MM.1S (cell line): ENCODE results near the gene LPIN1.

ENCODE experiments used
- DNase-seq: peaks from one replicate; pipeline ENCODE4 v3.0.0-alpha.2; 2015
- H2AFZ ChIP-seq: fragments of 300-600 bp; sonication (generic); 2 replicates; pipeline ENCODE4 v1.6.0; 2016; ENCODE audit warnings: antibody characterized with exemption, low read length
- H3F3A ChIP-seq: fragments of 300-600 bp; sonication (generic); 2 replicates; pipeline ENCODE4 v1.6.1; 2016; ENCODE audit warnings: mild to moderate bottlenecking, antibody characterized with exemption, low read length, moderate library complexity, mixed read lengths; ENCODE audit not compliant: insufficient read depth
- H3K27ac ChIP-seq: fragments of 300-600 bp; sonication (generic); 2 replicates; pipeline ENCODE4 v1.5.1; 2016; ENCODE audit warnings: mild to moderate bottlenecking, low read length
- H3K27me3 ChIP-seq: fragments of 300-600 bp; sonication (generic); replicated peaks from 2 replicates; pipeline ENCODE4 v1.6.0; 2016; ENCODE audit warnings: low read length; ENCODE audit not compliant: insufficient read depth
- H3K36me3 ChIP-seq: fragments of 300-600 bp; sonication (generic); replicated peaks from 2 replicates; pipeline ENCODE4 v1.6.1; 2016; ENCODE audit warnings: mild to moderate bottlenecking, low read length, mixed read lengths; ENCODE audit not compliant: insufficient read depth
- H3K4me1 ChIP-seq: fragments of 300-600 bp; sonication (generic); 2 replicates; pipeline ENCODE4 v1.6.1; 2016; ENCODE audit warnings: low read length, mixed read lengths
- H3K4me2 ChIP-seq: fragments of 300-600 bp; sonication (generic); 2 replicates; pipeline ENCODE4 v1.6.0; 2016; ENCODE audit warnings: low read depth, low read length
- H3K4me3 ChIP-seq: fragments of 300-600 bp; sonication (generic); 2 replicates; pipeline ENCODE4 v1.5.1; 2016; ENCODE audit warnings: low read length, mixed read lengths
- H3K79me2 ChIP-seq: fragments of 300-600 bp; sonication (generic); 2 replicates; pipeline ENCODE4 v1.6.1; 2016; ENCODE audit warnings: mixed run types, low read length, mixed read lengths
- H3K9ac ChIP-seq: fragments of 300-600 bp; sonication (generic); 2 replicates; pipeline ENCODE4 v1.6.1; 2016; ENCODE audit warnings: low read length, mixed read lengths
- H3K9me2 ChIP-seq: fragments of 300-600 bp; sonication (generic); replicated peaks from 2 replicates; pipeline ENCODE4 v1.6.1; 2016; ENCODE audit warnings: mild to moderate bottlenecking, low read length, mixed read lengths; ENCODE audit not compliant: insufficient read depth
- H3K9me3 ChIP-seq: fragments of 300-600 bp; sonication (generic); replicated peaks from 2 replicates; pipeline ENCODE4 v1.6.1; 2016; ENCODE audit warnings: mild to moderate bottlenecking, low read length, mixed read lengths; ENCODE audit not compliant: insufficient read depth
- H4K20me1 ChIP-seq: fragments of 300-600 bp; sonication (generic); 2 replicates; pipeline ENCODE4 v1.6.1; 2016; ENCODE audit warnings: mild to moderate bottlenecking, low read length, moderate library complexity, mixed read lengths; ENCODE audit not compliant: insufficient read depth
- EZH2 ChIP-seq: fragments of 300-600 bp; sonication (generic); optimal IDR thresholded peaks from 2 replicates; pipeline ENCODE3; 2017; ENCODE audit warnings: low read depth, mild to moderate bottlenecking, antibody characterized with exemption, low read length, mixed read lengths
- EZH2phosphoT487 ChIP-seq: fragments of 300-600 bp; sonication (generic); IDR thresholded peaks from 2 replicates; pipeline ENCODE4 v1.6.1; 2018; ENCODE audit warnings: antibody characterized with exemption, low read length
- TF ChIP-seq, protein P1 (sequence below): fragments of 300-600 bp; sonication (generic); IDR thresholded peaks from 2 replicates; pipeline ENCODE4 v1.5.1; 2016; ENCODE audit warnings: antibody characterized with exemption, low read length, mixed read lengths

Gene LPIN1

DNA sequence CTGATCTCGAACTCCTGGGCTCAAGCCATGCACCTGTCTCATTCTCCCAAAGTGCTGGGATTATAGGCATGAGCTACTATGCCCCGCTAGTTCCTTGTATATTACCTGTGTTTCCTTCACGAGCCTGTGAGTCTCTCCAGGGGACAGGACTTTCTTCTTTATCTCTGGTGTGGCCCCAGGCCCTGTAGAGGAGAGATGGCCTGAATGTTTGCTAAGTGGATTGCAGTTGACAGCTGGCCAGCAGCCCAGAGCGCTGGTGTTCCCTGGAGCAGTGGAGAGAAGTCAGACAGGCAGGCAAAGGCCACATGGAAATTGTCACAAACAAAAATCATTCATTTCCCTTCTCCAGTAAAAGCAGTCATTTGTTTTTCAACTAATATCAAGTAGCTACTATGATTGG lies 17.9 kb downstream of the LPIN1 start:
- Histone ChIP-seq H3K9ac (no peak overlapping the region), H2AFZ (no peak overlapping the region), H3F3A (peaks cover 3% of the 10 kb centered on the region), H4K20me1 (peaks cover 33% of the 10 kb centered on the region), H3K4me1 (no peaks in the 10 kb centered on the region), H3K9me3 (no peaks in the 10 kb centered on the region), H3K9me2 (no peaks in the 10 kb centered on the region), H3K4me2 (no peak overlapping the region), H3K27ac (no peak overlapping the region), H3K27me3 (no peaks in the 10 kb centered on the region), H3K36me3 (peaks cover 28% of the 10 kb centered on the region; the same call in 1 of the 2 replicates), H3K4me3 (no peak overlapping the region), H3K79me2 (peaks cover 91% of the 10 kb centered on the region)
- TF ChIP-seq EZH2phosphoT487, result no peak
- no peak for TF ChIP-seq EZH2
- TF ChIP-seq, protein P1, sequence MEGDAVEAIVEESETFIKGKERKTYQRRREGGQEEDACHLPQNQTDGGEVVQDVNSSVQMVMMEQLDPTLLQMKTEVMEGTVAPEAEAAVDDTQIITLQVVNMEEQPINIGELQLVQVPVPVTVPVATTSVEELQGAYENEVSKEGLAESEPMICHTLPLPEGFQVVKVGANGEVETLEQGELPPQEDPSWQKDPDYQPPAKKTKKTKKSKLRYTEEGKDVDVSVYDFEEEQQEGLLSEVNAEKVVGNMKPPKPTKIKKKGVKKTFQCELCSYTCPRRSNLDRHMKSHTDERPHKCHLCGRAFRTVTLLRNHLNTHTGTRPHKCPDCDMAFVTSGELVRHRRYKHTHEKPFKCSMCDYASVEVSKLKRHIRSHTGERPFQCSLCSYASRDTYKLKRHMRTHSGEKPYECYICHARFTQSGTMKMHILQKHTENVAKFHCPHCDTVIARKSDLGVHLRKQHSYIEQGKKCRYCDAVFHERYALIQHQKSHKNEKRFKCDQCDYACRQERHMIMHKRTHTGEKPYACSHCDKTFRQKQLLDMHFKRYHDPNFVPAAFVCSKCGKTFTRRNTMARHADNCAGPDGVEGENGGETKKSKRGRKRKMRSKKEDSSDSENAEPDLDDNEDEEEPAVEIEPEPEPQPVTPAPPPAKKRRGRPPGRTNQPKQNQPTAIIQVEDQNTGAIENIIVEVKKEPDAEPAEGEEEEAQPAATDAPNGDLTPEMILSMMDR, result no peak
- DNase-seq, result no peak

DNA sequence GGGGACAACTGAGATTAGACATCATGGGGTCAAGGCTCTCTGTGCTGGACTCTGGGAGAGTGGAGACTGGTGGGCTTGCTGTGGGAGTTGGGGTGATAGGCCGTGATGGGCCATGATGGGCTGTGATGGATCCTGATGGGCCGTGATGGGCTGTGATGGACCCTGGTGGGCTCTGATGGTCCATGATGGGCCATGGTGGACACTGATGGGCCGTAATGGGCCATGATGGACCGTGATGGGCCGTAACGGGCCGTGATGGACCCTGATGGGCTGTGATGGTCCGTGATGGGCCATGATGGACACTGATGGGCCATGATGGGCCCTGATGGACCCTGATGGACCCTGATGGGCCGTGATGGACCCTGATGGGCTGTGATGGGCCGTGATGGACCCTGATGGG lies 18.5 kb downstream of the LPIN1 start:
- Histone ChIP-seq H3K9me3 (no peaks in the 10 kb centered on the region), H3K36me3 (peaks cover 29% of the 10 kb centered on the region; the same call in 1 of the 2 replicates), H3K9me2 (no peaks in the 10 kb centered on the region), H3K79me2 (peaks cover 97% of the 10 kb centered on the region), H3K4me3 (no peak overlapping the region), H3F3A (peaks cover 7% of the 10 kb centered on the region), H4K20me1 (peaks cover 33% of the 10 kb centered on the region), H3K27ac (no peak overlapping the region), H2AFZ (no peak overlapping the region), H3K27me3 (no peaks in the 10 kb centered on the region), H3K4me2 (no peak overlapping the region), H3K9ac (no peak overlapping the region), H3K4me1 (no peaks in the 10 kb centered on the region)
- DNase-seq, result no peak
- TF ChIP-seq EZH2phosphoT487, result no peak
- TF ChIP-seq, protein P1, result no peak
- no peak for TF ChIP-seq EZH2

DNA sequence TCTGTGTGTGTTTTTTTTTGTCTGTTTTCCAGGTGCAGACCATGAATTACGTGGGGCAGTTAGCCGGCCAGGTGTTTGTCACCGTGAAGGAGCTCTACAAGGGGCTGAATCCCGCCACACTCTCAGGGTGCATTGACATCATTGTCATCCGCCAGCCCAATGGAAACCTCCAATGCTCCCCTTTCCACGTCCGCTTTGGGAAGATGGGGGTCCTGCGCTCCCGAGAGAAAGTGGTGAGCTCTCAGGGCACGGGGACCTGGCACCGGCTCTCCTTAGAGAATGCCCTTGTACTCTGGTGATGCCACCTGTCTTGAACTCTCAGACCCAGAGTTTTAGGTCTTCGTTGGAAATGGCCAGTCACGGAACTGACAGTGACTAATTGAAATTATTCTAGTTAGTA lies 19.1 kb downstream of the LPIN1 start:
- H3K79me2 ChIP-seq, result peaks cover 100% of the 10 kb centered on the region
- H3K9ac ChIP-seq, result no peak overlapping the region

More for the DNA sequence above, 19.1 kb downstream of the LPIN1 start:
- Histone ChIP-seq H3F3A (peaks cover 7% of the 10 kb centered on the region), H3K36me3 (peaks cover 34% of the 10 kb centered on the region; the same call in 1 of the 2 replicates), H3K9me2 (no peaks in the 10 kb centered on the region), H3K4me2 (no peak overlapping the region), H4K20me1 (peaks cover 33% of the 10 kb centered on the region), H3K4me3 (no peak overlapping the region), H3K4me1 (no peaks in the 10 kb centered on the region), H3K9me3 (no peaks in the 10 kb centered on the region), H3K27ac (no peak overlapping the region), H3K27me3 (no peaks in the 10 kb centered on the region), H2AFZ (no peak overlapping the region)
- DNase-seq, result no peak
- no peak for TF ChIP-seq EZH2phosphoT487
- no peak for TF ChIP-seq EZH2
- TF ChIP-seq, protein P1, result no peak
